NOMO-1 treated with dmso at 0.1 percent for 144 hours (cell line): Measurements from ENCODE around the gene GRK6.
"Not testable (repeated sequence)": the region's sequence is repeated elsewhere in the genome, so short reads cannot be mapped to it uniquely, and the experiment has no call there.

Experiments used
- DNase-seq: peaks from one replicate; lab custom pipeline; 2025; ENCODE audit not compliant: unreplicated experiment; lab: John Stamatoyannopoulos, UW

Gene GRK6

GRCh38 chr5:177397875-177398390, 28.5 kb upstream of the GRK6 start:
- no peak for DNase-seq

GRCh38 chr5:177399997-177400868, 26.2 kb upstream of the GRK6 start, which contains the start of gene PFN3:
Gene PFN3, minus strand, starts transcription at chr5:177400661. Its CDS starts 85 bp downstream, at chr5:177400576.
- no peak for DNase-seq

- no peak for DNase-seq
These were observed 24.0 kb upstream of the GRK6 start for GRCh38 chr5:177402271-177403043.

GRCh38 chr5:177403102-177403791, 23.2 kb upstream of the GRK6 start:
- no peak for DNase-seq

- DNase-seq = peak; percentile 87
These were observed 22.5 kb upstream of the GRK6 start for GRCh38 chr5:177403792-177404640.

GRCh38 chr5:177404641-177405179, 21.8 kb upstream of the GRK6 start:
- DNase-seq = no peak

- no peak for DNase-seq
These were observed 21.2 kb upstream of the GRK6 start for GRCh38 chr5:177405312-177405711.

GRCh38 chr5:177405805-177406204, 20.7 kb upstream of the GRK6 start:
- DNase-seq = peak; percentile 64

GRCh38 chr5:177409043-177409801, 17.3 kb upstream of the GRK6 start, which contains the start of gene F12:
Gene F12, minus strand, starts transcription at chr5:177409564. Its CDS starts 37 bp downstream, at chr5:177409527.
- no peak for DNase-seq

GRCh38 chr5:177410575-177410974, 15.9 kb upstream of the GRK6 start:
- DNase-seq = peak; percentile 15

GRCh38 chr5:177412603-177413233, 13.8 kb upstream of the GRK6 start:
- DNase-seq = no peak

- no peak for DNase-seq
These were observed 12.0 kb upstream of the GRK6 start for GRCh38 chr5:177414481-177414880.

GRCh38 chr5:177417081-177417480, 9.4 kb upstream of the GRK6 start:
- not testable (repeated sequence) for DNase-seq

- DNase-seq = no peak
These were observed 7.4 kb upstream of the GRK6 start for GRCh38 chr5:177419046-177419445.

GRCh38 chr5:177420472-177420871, 6.0 kb upstream of the GRK6 start:
- not testable (repeated sequence) for DNase-seq

- DNase-seq = no peak
These were observed 5.2 kb upstream of the GRK6 start for GRCh38 chr5:177421062-177421798.

GRCh38 chr5:177423671-177424070, 2.8 kb upstream of the GRK6 start:
- DNase-seq = no peak

- DNase-seq = no peak
These were observed 1.2 kb upstream of the GRK6 start for GRCh38 chr5:177425196-177425800.
